ENCODE data around the gene ZNF268. TPM values are rescaled to one million over a fixed set of nuclear protein-coding genes. Genes with fewer than 3 reads are reported as not detected.

The ZNF268 gene
- polyA plus RNA-seq (ENCODE audit: insufficient read length in 4 of 4) = 10 to 100 TPM; 28.9 to 38.3 (median 32.6) TPM

- peak; percentile 82 to 92 (median 84) for DNase-seq (ENCODE audit: low read depth in 4 of 4, low spot score in 2 of 4)
Observed at GRCh38 chr12:133181238-133181959, at the start of gene ZNF268. Gene ZNF268, plus strand, starts transcription at chr12:133181495. Its CDS starts 503 bp downstream, at chr12:133181998.

GRCh38 chr12:133135747-133136146 is 45.5 kb upstream of the ZNF268 start:
- DNase-seq (ENCODE audit: low read depth in 4 of 4, low spot score in 2 of 4) = no peak

- no peak for DNase-seq (ENCODE audit: low read depth in 4 of 4, low spot score in 2 of 4)
Observed at GRCh38 chr12:133145981-133146380, 35.3 kb upstream of the ZNF268 start.

GRCh38 chr12:133156125-133156690 is 25.1 kb upstream of the ZNF268 start:
- no peak for DNase-seq (ENCODE audit: low read depth in 4 of 4, low spot score in 2 of 4)

- no peak for DNase-seq (ENCODE audit: low read depth in 4 of 4, low spot score in 2 of 4)
Observed at GRCh38 chr12:133165776-133166175, 15.5 kb upstream of the ZNF268 start.

- no peak for DNase-seq (ENCODE audit: low read depth in 4 of 4, low spot score in 2 of 4)
Observed at GRCh38 chr12:133172491-133172890, 8.8 kb upstream of the ZNF268 start.

GRCh38 chr12:133174901-133175300 is 6.4 kb upstream of the ZNF268 start:
- no peak for DNase-seq (ENCODE audit: low read depth in 4 of 4, low spot score in 2 of 4)

- no peak for DNase-seq (ENCODE audit: low read depth in 4 of 4, low spot score in 2 of 4)
Observed at GRCh38 chr12:133180669-133181068, 626 bp upstream of the ZNF268 start.

- no peak for DNase-seq (ENCODE audit: low read depth in 4 of 4, low spot score in 2 of 4)
Observed at GRCh38 chr12:133190176-133190575, 8.9 kb downstream of the ZNF268 start.

GRCh38 chr12:133192847-133193246 is 11.6 kb downstream of the ZNF268 start:
- DNase-seq (ENCODE audit: low read depth in 4 of 4, low spot score in 2 of 4) = no peak

GRCh38 chr12:133201888-133202287 is 20.6 kb downstream of the ZNF268 start:
- no peak for DNase-seq (ENCODE audit: low read depth in 4 of 4, low spot score in 2 of 4)

GRCh38 chr12:133202493-133203343 is 21.4 kb downstream of the ZNF268 start:
- DNase-seq (ENCODE audit: low read depth in 4 of 4, low spot score in 2 of 4) = no peak

GRCh38 chr12:133203344-133204263 is 22.3 kb downstream of the ZNF268 start:
- no peak for DNase-seq (ENCODE audit: low read depth in 4 of 4, low spot score in 2 of 4)

GRCh38 chr12:133204264-133204603 is 22.9 kb downstream of the ZNF268 start:
- DNase-seq (ENCODE audit: low read depth in 4 of 4, low spot score in 2 of 4) = no peak

- DNase-seq (ENCODE audit: low read depth in 4 of 4, low spot score in 2 of 4) = no peak
Observed at GRCh38 chr12:133206390-133206789, 25.1 kb downstream of the ZNF268 start.

GRCh38 chr12:133215724-133216123 is 34.4 kb downstream of the ZNF268 start:
- DNase-seq (ENCODE audit: low read depth in 4 of 4, low spot score in 2 of 4) = no peak

GRCh38 chr12:133217219-133217618 is 35.9 kb downstream of the ZNF268 start:
- DNase-seq (ENCODE audit: low read depth in 4 of 4, low spot score in 2 of 4) = no peak

GRCh38 chr12:133220521-133220920 is 39.2 kb downstream of the ZNF268 start:
- no peak for DNase-seq (ENCODE audit: low read depth in 4 of 4, low spot score in 2 of 4)

- no peak for DNase-seq (ENCODE audit: low read depth in 4 of 4, low spot score in 2 of 4)
Observed at GRCh38 chr12:133221241-133221640, 39.9 kb downstream of the ZNF268 start.

- DNase-seq (ENCODE audit: low read depth in 4 of 4, low spot score in 2 of 4) = no peak
Observed at GRCh38 chr12:133222211-133222610, 40.9 kb downstream of the ZNF268 start.
